GM23338 (cell line): ENCODE measurements around the gene HOTAIR. TPM values are rescaled to one million over a fixed set of nuclear protein-coding genes. Genes with fewer than 3 reads are reported as not detected.

ENCODE experiments used
- EZH2 ChIP-seq: fragments of 200-600 bp; sonication (generic); IDR thresholded peaks from one replicate; pipeline ENCODE4 v1.8.0; 2017; ENCODE audit warnings: antibody characterized with exemption, mild to moderate bottlenecking, low read depth; ENCODE audit not compliant: unreplicated experiment
- EZH2phosphoT487 ChIP-seq: fragments of 200-600 bp; sonication (generic); IDR thresholded peaks from one replicate; pipeline ENCODE4 v1.8.1; 2018; ENCODE audit warnings: antibody characterized with exemption; ENCODE audit not compliant: unreplicated experiment
- NANOG ChIP-seq: IDR thresholded peaks from 2 replicates; pipeline ENCODE4 v1.6.1; 2016; ENCODE audit warnings: antibody characterized with exemption, borderline replicate concordance
- polyA plus RNA-seq: library from polyadenylated mRNA; unstranded; fragments of >200 nt; fragmentation: Nextera tagmentation; extraction: Ambion mirVana; gene quantifications from 2 replicates; pipeline ENCODE4 v1.2.1, GENCODE V29; 2016
- total RNA-seq: library from RNA; depleted of rRNA; stranded (reverse); fragments of >200 nt; shearing (Covaris generic); gene quantifications from 2 replicates; pipeline ENCODE4 v1.2.3, GENCODE V29; 2014
- TF ChIP-seq, protein P1 (sequence below): fragments of 250-450 bp; sonication (Bioruptor Pico); IDR thresholded peaks from 2 replicates; pipeline ENCODE4 v1.5.0; 2020; ENCODE audit warnings: mild to moderate bottlenecking, moderate library complexity
- TF ChIP-seq, protein P2 (sequence below): IDR thresholded peaks from one replicate; pipeline ENCODE4 v1.6.1; 2018; ENCODE audit warnings: antibody characterized with exemption; ENCODE audit not compliant: unreplicated experiment

The HOTAIR gene
- total and polyA plus RNA-seq, 2 experiments from 2014 or later: not detected

DNA sequence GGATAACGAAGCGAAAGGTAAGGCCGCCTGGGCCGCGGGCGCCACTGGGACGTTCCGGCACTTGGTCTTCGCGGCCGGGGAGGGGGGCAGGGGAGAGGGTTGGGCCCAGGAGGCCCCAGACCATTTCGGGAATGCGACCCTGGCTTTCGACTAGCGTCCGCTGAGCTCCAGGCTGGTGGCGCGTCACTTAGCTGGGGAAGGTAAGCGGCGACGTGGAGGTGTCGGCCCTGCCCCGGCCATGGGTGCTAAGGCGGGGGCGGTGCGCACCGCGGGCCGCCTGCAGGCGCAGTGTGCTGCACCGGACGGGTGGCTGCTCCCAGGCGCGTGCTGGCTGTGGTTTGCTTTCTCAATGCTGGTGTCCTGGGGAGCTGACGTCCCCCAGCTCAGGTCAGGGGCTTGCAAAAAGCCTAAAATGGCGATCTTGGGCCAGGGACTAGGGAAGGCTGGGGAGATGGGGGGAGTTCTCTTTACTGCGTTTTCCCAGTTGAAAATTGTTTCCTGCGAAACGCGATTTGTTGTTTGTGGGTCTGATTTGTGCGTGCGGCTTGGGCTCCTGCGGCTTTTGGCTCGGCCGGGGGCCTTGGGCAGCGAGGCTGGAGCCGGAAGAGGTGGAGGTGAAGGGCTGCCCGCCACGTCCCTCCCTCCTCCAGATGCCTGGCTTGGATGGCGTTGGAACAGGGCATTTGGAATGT lies 11.4 kb upstream of the HOTAIR start (continued):
- TF ChIP-seq, protein P1, sequence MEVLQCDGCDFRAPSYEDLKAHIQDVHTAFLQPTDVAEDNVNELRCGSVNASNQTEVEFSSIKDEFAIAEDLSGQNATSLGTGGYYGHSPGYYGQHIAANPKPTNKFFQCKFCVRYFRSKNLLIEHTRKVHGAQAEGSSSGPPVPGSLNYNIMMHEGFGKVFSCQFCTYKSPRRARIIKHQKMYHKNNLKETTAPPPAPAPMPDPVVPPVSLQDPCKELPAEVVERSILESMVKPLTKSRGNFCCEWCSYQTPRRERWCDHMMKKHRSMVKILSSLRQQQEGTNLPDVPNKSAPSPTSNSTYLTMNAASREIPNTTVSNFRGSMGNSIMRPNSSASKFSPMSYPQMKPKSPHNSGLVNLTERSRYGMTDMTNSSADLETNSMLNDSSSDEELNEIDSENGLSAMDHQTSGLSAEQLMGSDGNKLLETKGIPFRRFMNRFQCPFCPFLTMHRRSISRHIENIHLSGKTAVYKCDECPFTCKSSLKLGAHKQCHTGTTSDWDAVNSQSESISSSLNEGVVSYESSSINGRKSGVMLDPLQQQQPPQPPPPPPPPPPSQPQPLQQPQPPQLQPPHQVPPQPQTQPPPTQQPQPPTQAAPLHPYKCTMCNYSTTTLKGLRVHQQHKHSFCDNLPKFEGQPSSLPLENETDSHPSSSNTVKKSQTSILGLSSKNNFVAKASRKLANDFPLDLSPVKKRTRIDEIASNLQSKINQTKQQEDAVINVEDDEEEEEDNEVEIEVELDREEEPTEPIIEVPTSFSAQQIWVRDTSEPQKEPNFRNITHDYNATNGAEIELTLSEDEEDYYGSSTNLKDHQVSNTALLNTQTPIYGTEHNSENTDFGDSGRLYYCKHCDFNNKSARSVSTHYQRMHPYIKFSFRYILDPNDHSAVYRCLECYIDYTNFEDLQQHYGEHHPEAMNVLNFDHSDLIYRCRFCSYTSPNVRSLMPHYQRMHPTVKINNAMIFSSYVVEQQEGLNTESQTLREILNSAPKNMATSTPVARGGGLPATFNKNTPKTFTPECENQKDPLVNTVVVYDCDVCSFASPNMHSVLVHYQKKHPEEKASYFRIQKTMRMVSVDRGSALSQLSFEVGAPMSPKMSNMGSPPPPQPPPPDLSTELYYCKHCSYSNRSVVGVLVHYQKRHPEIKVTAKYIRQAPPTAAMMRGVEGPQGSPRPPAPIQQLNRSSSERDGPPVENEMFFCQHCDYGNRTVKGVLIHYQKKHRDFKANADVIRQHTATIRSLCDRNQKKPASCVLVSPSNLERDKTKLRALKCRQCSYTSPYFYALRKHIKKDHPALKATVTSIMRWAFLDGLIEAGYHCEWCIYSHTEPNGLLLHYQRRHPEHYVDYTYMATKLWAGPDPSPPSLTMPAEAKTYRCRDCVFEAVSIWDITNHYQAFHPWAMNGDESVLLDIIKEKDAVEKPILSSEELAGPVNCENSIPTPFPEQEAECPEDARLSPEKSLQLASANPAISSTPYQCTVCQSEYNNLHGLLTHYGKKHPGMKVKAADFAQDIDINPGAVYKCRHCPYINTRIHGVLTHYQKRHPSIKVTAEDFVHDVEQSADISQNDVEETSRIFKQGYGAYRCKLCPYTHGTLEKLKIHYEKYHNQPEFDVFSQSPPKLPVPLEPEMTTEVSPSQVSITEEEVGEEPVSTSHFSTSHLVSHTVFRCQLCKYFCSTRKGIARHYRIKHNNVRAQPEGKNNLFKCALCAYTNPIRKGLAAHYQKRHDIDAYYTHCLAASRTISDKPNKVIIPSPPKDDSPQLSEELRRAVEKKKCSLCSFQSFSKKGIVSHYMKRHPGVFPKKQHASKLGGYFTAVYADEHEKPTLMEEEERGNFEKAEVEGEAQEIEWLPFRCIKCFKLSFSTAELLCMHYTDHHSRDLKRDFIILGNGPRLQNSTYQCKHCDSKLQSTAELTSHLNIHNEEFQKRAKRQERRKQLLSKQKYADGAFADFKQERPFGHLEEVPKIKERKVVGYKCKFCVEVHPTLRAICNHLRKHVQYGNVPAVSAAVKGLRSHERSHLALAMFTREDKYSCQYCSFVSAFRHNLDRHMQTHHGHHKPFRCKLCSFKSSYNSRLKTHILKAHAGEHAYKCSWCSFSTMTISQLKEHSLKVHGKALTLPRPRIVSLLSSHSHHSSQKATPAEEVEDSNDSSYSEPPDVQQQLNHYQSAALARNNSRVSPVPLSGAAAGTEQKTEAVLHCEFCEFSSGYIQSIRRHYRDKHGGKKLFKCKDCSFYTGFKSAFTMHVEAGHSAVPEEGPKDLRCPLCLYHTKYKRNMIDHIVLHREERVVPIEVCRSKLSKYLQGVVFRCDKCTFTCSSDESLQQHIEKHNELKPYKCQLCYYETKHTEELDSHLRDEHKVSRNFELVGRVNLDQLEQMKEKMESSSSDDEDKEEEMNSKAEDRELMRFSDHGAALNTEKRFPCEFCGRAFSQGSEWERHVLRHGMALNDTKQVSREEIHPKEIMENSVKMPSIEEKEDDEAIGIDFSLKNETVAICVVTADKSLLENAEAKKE (CRISPR knock-in tag): no peak
- TF ChIP-seq EZH2 (peak; percentile 78), EZH2phosphoT487 (peak; percentile 94), NANOG (no peak)
- TF ChIP-seq, protein P2, sequence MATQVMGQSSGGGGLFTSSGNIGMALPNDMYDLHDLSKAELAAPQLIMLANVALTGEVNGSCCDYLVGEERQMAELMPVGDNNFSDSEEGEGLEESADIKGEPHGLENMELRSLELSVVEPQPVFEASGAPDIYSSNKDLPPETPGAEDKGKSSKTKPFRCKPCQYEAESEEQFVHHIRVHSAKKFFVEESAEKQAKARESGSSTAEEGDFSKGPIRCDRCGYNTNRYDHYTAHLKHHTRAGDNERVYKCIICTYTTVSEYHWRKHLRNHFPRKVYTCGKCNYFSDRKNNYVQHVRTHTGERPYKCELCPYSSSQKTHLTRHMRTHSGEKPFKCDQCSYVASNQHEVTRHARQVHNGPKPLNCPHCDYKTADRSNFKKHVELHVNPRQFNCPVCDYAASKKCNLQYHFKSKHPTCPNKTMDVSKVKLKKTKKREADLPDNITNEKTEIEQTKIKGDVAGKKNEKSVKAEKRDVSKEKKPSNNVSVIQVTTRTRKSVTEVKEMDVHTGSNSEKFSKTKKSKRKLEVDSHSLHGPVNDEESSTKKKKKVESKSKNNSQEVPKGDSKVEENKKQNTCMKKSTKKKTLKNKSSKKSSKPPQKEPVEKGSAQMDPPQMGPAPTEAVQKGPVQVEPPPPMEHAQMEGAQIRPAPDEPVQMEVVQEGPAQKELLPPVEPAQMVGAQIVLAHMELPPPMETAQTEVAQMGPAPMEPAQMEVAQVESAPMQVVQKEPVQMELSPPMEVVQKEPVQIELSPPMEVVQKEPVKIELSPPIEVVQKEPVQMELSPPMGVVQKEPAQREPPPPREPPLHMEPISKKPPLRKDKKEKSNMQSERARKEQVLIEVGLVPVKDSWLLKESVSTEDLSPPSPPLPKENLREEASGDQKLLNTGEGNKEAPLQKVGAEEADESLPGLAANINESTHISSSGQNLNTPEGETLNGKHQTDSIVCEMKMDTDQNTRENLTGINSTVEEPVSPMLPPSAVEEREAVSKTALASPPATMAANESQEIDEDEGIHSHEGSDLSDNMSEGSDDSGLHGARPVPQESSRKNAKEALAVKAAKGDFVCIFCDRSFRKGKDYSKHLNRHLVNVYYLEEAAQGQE: no peak
